ENCODE data around the gene UNC119B. TPM values are rescaled to one million over a fixed set of nuclear protein-coding genes. Genes with fewer than 3 reads are reported as not detected.

Gene UNC119B
- total RNA-seq, 1 experiment from 2014 or later = 51.5 TPM

DNA sequence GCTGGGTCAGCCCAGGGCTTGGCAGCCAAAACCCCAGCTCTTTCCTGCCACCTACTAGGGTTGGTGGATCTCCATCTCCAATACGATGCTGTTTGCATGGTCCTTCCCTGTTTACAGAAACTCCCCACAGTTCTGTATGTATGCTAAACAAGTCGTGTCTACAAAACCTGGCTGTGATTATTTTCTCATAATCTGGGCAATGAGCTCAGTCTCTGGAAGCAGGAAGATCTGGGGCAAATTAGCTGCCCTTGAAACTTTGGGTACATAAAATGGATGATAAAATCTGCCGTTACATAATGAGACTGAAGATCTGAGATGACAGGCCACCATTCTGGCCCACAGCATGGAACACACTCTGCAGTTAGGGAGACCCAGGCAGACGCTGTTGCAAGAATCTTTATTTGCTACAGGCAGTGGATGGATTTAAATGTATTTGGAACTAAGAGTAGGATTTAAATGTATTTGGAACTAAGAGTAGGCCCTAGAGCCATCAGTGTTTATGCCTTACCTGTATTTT is 47.0 kb downstream of the UNC119B start:
- Histone ChIP-seq H4K20me1 (ENCODE audit: control insufficient read depth, insufficient read depth, insufficient read length) (no peaks in the 10 kb centered on the region), H4K5ac (ENCODE audit: insufficient read length, low read depth, low read length) (no peak overlapping the region), H2BK120ac (ENCODE audit: low read depth, low read length, poor library complexity, severe bottlenecking) (no peak overlapping the region), H3K4me2 (ENCODE audit: insufficient read depth, insufficient read length, low read length) (no peak overlapping the region), H3K14ac (ENCODE audit: insufficient read depth, low read length) (no peak overlapping the region), H3K27ac (ENCODE audit: insufficient read length, low read depth, low read length) (no peak overlapping the region), H4K8ac (replicated peaks; ENCODE audit: insufficient read length, low read depth, low read length) (no peak overlapping the region), H3K23me2 (ENCODE audit: insufficient read length, low read depth, low read length, poor library complexity, severe bottlenecking) (no peaks in the 10 kb centered on the region), H2AK5ac (ENCODE audit: insufficient read length, low read length) (no peak overlapping the region), H2BK5ac (ENCODE audit: insufficient read length, low read length) (no peak overlapping the region), H3K79me2 (ENCODE audit: insufficient read depth, low read length) (no peaks in the 10 kb centered on the region), H3K56ac (ENCODE audit: insufficient read length, low read depth, low read length) (no peak overlapping the region), H4K91ac (ENCODE audit: insufficient read length, low read depth, low read length) (no peak overlapping the region), H3K4ac (ENCODE audit: low read depth, low read length) (no peak overlapping the region), H2BK20ac (ENCODE audit: low read depth, low read length, poor library complexity, severe bottlenecking) (no peak overlapping the region), H2BK12ac (ENCODE audit: insufficient read length, low read depth, low read length) (no peak overlapping the region), H3K23ac (ENCODE audit: insufficient read length, low read depth, low read length) (no peak overlapping the region), H3K79me1 (ENCODE audit: insufficient read depth, low read depth, low read length, poor library complexity, severe bottlenecking) (no peaks in the 10 kb centered on the region), H2AFZ (ENCODE audit: low read length) (no peak overlapping the region), H2BK15ac (ENCODE audit: low read depth, low read length) (no peak overlapping the region), H3K9ac (ENCODE audit: extremely low read depth, insufficient read length, low read length) (no peak overlapping the region), H3K9me3 (ENCODE audit: control insufficient read depth, low read depth, low read length) (no peaks in the 10 kb centered on the region), H3K4me1 (ENCODE audit: insufficient read depth, low read length) (peaks cover 2% of the 10 kb centered on the region; the same call in 1 of the 2 replicates), H3T11ph (ENCODE audit: low read length) (no peak overlapping the region), H3K27me3 (ENCODE audit: insufficient read depth, low read length) (no peaks in the 10 kb centered on the region), H3K18ac (ENCODE audit: insufficient read length, low read depth, low read length) (no peak overlapping the region)
- no peaks in the 10 kb centered on the region; the same call in 1 of the 2 replicates for H3K27me3 Mint-ChIP-seq (ENCODE audit: low read depth)
- TF ChIP-seq, protein P1, sequence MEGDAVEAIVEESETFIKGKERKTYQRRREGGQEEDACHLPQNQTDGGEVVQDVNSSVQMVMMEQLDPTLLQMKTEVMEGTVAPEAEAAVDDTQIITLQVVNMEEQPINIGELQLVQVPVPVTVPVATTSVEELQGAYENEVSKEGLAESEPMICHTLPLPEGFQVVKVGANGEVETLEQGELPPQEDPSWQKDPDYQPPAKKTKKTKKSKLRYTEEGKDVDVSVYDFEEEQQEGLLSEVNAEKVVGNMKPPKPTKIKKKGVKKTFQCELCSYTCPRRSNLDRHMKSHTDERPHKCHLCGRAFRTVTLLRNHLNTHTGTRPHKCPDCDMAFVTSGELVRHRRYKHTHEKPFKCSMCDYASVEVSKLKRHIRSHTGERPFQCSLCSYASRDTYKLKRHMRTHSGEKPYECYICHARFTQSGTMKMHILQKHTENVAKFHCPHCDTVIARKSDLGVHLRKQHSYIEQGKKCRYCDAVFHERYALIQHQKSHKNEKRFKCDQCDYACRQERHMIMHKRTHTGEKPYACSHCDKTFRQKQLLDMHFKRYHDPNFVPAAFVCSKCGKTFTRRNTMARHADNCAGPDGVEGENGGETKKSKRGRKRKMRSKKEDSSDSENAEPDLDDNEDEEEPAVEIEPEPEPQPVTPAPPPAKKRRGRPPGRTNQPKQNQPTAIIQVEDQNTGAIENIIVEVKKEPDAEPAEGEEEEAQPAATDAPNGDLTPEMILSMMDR (conservative IDR thresholded peaks at IDR 0.05) = no peak
- peaks cover 0 to 21% (median 0%) of the 10 kb centered on the region in 3 experiments; a peak in 4 of 7 replicates for H3K36me3 Mint-ChIP-seq (ENCODE audit: insufficient read depth in 1 of 3, low read depth in 3 of 3)
- H3K9me3 Mint-ChIP-seq = peaks cover 6 to 12% of the 10 kb centered on the region in 2 experiments; a peak in 4 of 5 replicates
- no peak overlapping the region; a peak in 1 of 7 replicates for H3K27ac Mint-ChIP-seq
- no CpG with 5 or more reads among the region's 4 CpGs for WGBS (ENCODE audit: extremely low coverage, insufficient read length, low lambda C conversion rate)
- no peak overlapping the region for H3K4me3 Mint-ChIP-seq
- peaks cover 19 to 20% of the 10 kb centered on the region in 2 experiments for H3K4me1 Mint-ChIP-seq
- no peak for DNase-seq
